ENCODE measurements around the gene C6orf58.

Gene C6orf58

DNA sequence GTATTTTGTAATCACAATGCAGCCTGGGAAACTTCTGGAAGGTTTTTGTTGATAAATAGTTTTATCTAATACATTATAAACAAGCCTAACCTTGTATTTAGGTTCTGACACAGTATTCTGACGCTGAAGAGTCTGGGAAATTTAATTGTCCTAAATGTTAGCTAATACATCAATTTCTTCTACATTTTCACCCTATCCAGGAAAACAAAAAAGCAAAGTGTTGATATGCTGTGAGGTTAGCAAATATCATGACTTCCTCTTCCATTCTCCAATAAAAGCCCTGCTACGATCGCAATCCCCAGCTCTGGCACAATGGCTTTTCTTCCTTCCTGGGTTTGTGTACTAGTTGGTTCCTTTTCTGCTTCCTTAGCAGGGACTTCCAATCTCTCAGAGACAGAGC, at the start of gene C6orf58:
Gene C6orf58 (plus strand): TSS at position 301 of the 400 bp plus-strand sequence. CDS start 12 bp downstream, at position 313.
- no peak for DNase-seq

DNA sequence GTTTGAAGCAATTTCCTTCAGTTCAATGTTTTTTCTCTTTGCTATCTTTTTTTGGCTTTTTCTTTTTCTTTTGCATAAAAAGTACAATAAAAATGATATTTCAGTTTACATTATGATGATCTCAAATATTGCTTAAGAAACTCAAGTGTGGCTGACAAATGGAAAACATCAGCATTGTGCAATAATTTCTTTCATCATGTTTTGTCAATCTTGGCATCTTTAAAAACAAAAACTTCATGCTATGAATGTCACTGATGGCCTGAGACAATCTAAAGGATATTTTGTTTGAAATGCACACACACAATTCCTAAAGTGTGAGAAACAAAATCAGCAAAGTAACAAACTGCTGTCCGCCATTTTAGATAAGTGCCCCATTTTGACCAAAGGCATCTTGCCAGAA, 44.0 kb upstream of the C6orf58 start:
- no peak for DNase-seq

DNA sequence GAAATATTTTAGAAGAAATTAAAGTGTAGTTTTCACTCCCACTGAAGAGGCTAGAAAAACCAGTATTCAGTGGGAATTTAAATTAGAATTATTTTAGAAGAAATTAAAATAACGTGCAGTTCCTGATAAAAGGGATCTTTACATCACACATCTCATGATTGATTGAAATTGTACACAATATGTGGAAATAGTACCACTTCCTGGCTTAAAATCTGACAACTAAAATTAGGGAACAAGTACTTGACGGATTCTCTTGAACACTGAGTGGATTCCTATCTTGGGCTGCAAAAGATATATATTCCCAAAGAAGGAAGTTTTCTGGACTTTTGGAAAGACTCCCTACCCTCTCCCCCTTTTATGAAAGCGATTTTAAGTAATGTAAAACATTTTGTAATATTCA, 43.2 kb upstream of the C6orf58 start:
- no peak for DNase-seq

DNA sequence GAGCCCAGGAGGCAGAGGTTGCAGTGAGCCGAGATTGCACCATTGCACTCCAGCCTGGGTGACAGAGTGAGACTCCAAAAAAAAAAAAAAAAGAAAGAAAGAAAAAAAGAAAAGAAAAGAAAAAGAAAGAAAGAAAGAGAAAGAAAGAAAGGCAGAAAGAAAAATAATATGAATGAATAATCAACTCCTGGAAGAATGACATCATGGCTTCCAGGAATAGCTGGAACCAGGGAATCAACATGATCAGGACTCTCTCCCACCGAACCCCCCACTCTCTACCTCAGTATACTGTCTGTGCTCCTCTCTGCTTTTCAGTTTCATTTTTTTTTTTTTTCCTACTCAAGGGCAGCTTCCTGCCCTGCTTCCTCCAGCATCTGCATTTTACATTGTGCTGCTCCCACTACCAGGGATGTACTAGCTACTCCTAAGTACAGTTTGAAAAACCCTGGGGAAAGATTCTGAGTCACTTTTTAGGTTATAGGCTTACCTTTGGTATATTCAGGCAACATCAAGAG, 38.2 kb upstream of the C6orf58 start:
- DNase-seq, result no peak

DNA sequence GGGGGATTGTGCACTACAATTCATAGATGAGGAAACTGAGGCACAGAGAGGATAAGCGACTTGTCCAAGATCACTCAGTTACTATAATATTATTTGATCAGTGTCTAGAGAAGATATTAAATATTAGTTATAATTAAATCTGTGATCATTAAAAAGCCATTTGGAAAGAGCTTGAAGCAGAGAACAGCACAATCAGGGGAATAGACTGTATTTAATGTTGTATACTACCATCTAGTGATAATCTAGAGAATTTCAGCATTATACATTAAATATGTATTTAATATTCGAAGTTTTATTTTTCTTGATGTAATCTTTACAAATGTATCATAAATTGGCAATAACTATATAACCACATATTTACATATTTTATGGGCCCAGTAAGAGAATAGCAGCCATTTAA, 37.7 kb upstream of the C6orf58 start:
- peak in 1 of 2 experiments; percentile 12 for DNase-seq

DNA sequence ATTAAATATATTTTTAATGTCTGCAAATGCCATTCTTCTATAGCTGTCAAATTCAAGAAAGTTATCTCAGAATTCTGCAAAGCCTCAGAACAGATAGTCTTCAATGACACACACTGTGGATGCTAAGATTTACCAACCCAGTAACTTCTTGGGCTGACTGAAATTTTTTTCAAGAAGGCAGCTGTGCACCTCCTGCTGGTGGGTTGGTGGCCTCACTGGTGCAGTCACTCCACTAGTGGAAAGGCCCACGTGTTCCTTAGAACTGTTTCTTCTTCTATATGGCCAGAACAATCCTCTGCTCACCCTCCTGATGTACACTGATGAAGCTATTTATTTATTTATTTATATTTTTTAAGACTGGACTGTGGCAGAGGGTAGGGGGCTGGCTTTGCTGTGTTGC, 29.8 kb upstream of the C6orf58 start:
- DNase-seq, result no peak

DNA sequence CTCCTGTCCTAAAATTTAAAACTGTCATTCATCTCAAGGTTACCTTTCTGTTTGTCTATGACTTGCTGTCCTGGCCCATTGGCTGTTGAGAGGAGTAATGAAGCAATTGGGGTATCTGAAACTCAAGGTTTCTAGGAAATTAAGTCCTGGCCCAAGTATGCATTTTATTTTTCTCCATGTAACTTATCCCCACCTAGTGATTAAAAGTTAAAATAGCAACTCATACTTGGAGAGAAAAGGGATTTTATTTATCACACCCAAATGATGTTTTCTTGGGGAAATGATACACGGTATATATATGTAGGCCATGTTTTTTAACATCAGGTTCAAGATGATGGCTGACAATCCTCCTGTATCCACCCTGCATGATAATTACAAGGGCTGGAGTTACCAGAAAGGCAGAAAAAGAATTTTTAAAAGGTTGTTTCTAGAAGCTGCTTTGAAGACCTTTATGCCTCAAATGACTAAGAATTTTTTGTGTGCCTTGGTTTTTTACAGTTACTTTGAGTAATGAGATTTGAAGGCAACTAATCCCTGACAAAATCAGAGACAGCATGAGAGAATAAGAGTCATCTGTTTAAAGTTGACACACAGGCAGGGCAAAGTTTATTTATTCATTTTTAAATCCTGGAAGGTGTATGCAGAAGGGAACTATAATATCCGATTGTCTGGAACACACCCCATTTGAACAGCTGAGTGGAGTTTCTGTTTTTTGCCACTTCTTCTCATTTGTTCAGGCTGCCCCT, 28.9 kb upstream of the C6orf58 start:
- no peak for DNase-seq

DNA sequence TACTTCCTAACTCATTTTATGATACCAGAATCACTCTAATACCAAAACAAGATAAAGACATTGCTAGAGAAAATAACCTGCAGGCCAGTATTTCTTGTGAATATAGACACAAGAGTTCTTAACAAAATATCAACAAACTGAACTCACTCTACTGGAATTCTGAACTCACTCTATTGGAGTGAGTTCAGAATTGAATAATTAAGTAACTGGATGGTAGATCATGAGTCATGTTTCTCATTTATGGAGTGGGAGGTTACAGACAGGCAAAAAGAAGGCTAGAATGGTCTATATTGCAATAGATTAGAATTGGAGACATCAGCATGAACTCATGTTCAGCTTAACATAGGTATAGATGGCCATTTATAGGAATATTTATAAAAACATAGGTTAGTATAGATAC, 26.6 kb upstream of the C6orf58 start:
- no peak for DNase-seq

DNA sequence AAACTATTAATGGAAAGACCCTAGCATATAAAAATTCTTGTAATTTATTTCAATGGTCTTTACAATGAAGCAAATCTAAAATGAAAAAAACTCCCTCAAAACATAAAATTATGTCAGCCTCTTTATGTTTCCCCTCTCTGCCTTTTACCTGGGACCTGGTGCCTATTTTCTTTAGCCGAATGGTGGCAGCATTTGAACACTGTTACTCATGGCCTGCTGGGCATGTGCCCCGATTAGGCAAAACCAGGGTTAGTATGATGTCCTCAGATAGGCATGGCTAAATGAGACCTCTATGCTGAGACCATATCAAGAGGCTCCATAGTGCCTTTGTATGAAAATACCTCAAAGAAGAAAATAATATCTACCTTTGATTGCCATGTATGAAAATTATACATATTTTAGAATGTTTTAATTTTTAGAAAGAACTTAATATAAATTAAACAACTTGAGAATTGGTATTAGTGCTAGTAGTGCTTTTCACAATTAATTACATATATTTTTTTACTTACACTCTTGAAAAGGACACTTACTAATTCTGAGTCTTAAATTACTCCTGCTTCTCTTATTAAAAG, 22.5 kb upstream of the C6orf58 start:
- peak; percentile 14 to 19 for DNase-seq

DNA sequence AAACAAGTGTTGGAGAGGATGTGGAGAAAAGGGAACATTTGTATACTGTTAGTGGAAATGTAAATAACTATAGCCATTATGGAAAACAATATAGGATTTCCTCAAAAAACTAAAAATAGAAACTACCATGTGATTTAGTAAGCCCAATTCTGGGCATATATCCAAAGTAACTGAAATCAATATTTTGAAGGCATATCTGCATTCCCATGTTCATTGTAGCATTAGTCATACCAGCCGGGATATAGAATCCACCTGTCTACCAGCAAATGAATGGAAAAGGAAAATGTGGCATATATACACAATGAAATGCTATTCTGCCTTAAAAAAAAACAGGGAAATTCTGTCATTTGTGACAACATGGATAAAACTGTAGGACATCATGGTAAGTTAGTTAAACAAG, 15.3 kb upstream of the C6orf58 start:
- no peak for DNase-seq

DNA sequence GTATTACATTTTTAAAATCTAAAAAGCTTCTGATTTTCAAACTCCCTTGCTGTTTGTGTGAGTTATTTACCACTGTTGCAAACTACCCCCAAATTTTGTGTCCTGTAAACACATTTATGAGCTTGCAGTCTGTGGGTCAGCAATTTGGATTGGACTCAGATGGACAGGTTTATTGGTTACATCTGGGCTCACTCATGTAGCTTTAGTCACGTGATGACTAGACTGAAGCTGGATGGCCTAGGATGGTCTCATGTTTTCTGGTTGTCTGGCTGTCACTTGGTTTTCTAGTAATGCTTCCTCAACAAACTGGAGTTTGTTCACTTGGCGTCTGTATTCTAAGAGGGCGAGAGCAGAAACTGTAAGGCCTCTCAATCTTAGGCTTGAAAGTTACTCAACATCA, 12.2 kb upstream of the C6orf58 start:
- DNase-seq, result no peak

DNA sequence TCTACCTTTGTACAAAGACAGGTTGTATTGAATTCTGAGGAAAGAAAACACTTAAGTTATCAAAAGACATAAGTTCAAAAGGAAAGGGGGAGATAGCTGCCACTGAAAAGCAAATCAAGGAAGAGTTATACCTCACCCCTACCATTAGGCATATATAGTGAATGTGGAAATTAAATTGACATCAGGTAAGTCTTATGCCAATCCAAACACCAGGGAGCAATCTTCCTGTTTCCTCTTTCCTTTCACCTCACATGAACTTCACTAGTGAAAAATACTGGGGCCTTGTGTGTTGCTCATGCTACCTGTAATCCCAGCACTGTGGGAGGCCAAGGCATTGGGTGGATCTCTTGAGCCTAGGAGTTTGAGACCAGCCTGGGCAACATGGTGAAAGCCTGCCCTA, 10.9 kb upstream of the C6orf58 start:
- DNase-seq, result no peak

DNA sequence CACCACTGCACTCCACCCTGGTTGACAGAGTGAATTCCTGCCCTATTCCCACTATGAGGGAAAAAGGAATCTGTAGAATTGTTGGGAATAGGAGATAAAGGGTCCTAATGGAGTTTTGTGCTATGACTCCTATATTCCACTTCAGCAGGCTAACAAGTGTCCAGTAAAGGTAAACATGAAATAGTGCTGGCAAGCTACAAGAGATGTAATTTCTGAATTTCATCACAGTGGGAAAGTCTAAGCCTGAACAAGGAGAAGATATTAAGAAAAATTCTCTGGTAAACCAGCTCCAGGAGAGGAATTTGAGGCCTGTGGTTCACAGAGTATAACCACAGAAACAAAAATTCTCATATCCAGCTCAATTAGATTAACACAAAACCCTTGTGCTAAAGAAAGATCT, 10.3 kb upstream of the C6orf58 start:
- DNase-seq, result no peak

DNA sequence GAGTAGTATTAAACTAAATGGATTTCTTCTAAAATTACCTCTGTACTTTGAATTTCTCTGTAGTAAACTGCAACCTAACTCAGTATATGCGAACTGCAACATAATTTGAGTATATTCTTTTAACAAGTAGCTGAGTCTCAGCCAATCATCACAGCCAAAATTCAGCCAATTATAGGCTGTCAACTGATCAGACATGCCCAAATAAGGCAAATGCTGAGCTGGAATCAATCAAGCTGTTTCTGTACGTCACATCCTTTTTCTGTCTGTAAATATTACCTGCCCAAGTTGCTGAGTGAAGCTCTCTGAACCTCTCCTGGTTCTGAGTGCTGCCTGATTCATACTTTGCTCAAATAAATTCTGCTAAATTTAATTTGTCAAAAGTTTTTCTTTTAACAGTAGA, 9.5 kb upstream of the C6orf58 start:
- no peak for DNase-seq

DNA sequence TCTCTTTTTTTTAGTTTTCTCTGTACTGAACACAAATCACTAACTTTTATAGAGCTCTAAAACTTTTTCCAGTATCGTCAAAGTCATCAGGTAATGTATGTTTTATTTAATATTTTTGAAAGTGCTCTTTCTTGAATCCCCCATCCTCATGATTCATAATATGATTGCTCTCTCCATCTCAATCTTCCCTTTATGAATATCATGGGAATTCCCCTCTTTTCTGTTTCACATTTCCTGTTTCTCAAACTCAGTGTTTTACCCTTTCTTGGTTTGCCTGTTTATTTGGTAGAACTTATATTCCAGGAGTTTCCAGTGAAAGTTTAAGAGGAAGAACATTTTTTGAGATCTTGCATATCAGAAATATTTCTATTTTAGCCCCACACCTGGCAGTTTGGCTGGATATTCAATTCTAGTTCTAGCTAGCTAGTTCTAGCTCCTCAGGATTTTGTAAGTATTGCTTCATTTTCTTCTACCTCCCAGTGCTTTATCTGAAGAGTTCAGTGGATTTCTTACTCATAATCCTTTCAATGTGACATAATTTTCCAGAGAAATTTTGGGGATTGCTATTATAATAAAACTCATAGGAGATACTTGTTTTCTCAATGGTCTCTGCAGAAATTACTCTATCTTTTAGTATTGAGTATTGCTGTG, 6.1 kb upstream of the C6orf58 start:
- DNase-seq, result no peak

DNA sequence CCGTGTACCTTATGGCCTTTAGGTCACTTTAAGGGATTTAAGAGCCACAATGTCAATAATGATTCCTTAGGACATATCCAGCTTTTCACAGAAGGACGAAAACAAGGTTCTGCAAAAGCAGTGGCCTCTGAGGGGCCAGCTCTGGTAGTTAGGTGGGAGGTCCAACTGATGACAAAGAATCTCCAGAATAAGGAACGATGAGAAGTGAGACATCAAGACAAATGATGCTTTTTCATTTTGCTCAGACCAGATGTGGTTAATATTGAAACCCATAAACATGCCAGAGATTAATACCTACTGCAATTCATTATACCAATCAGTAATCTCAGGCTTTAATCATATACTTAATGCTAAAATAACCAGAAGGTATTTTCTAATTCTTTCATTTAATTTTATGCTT, 1.9 kb downstream of the C6orf58 start:
- no peak for DNase-seq

DNA sequence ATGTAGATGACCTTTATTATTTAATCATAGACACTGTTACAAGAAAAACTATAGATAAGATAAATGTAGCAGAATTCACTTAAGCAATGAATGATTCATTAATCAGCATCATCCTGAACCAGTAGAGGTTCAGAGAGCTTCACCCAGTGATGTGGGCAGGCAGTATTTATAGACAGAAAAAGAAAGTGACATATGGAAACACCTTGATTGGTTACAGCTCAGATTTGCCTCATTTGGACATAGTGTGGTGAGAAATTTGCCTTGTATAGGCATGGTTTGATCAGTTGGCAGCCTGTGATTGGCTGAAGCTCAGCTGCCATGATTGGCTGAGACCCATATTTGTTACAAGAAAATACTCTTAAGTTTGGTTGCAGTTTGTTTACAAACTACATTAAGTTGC, 4.6 kb downstream of the C6orf58 start:
- DNase-seq, result no peak

DNA sequence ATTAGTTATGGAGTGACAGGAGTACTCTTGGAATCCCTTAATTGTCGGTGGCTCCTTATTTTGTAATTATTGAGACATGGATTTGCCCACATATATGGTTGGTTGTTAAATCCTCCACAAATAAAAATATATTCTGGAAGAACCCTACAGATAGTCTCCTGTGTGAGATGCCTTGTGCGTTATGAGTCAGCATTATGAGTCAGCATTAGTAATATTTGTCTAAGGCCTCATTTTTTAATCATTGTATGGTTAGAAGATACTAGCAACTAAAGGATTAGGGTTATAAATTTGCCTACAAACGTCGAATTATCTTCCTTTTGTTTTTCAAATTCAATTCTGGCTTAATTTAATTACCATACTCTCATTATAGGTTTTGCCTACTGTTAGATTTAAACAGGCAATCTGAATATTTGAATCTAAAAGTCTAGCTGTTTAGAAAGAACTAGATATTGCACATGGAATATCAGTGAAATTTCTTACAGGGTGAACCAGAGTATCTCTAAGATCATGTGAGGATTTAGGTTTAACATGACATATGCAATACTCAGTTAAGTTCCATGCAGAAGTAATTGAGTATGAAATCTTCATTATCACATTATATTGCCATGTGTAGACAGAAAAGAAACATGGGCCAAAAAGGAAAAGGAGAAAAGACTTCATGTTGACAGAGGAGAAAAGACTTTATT, 5.9 kb downstream of the C6orf58 start:
- no peak for DNase-seq

DNA sequence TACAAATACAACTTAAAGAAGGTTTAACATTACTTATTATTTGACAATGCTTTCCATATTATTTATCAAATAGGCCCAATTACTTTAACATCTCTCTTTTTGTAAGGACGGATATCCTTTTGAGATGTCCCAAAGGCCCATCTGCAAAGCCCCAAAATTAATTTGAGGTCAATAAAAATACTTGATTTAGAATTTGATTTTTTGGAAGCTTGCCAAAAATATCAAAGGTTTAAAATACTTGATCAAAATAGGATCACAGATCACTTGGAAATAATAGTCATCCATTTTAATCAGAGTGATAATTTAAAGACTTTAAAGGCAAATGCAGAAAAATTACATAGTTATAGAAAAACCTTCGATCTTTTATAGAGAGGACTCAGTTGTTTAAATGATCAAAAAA, 8.1 kb downstream of the C6orf58 start:
- no peak for DNase-seq

DNA sequence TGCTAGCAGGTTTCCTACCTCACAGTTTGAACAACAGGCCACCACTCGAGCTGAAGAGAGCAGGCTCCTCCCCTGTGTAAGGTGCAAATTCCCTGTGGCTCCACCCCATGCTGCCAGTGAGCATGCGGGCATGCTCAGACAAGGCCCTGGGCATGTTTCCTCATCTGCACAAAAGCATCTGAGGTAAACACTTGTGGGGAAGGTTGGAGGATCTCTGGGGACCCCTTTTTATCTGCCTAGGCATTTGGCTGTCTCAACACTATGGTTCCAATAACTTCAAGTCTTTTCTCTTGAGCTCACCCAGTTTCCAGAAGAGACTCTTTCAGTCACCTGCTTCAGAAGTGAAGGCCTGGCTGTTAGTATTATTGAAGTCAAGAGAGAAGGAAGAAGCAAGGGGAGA, 9.4 kb downstream of the C6orf58 start:
- DNase-seq, result no peak

DNA sequence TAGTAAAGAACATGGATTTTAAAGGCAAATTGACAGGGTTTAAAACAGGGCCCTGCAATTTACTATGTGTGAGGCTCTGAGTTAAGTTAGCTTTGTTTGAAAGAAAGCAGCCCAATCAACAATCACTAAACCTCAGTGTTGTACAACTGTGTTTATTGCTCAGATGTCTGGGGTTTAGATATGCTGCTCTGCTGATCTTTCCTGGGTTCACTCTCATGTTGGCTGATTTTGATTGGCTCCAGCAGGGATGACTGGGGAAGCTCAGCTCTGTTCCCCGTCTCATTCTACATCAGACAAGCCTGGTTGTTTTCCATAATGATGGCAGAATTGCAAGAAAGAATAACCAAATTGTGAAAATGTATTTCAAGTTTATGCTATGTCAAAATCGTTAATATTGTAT, 10.9 kb downstream of the C6orf58 start:
- no peak for DNase-seq

DNA sequence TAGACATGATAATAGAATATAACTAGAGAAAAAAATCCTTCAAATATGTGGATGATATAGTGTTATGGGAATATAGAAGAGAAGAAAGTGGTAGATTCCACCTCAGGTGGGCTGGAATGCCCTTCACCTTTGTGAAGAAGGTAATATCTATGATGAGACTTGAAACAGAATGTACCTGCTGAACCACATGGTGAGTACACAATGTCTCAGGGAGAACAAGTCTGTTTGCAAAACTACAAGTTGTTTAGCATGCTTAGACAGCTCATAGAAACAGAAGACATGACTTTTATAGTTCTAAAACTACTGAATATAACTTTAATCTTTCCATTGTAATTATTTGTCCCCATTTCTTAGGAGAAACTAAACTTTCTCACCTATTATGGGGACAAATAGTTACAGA, 12.2 kb downstream of the C6orf58 start:
- no peak for DNase-seq

DNA sequence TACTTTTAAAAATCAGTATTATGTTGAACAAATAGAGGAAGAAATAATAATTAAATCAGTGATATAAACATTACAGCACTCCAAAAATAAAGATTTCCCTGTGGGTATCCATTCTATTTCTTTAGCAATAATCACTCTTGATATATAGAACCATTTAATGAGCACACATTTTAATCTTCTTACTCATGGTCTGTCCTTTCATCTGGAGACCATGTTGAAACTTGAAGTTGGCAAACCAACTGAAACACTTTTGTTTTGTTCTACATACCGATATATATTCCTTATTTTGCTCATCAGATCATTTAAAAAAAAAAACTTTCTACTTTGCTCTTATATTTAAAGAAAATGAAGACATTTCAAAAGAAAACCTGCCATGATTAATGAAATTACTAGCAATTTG, 13.4 kb downstream of the C6orf58 start:
- no peak for DNase-seq

DNA sequence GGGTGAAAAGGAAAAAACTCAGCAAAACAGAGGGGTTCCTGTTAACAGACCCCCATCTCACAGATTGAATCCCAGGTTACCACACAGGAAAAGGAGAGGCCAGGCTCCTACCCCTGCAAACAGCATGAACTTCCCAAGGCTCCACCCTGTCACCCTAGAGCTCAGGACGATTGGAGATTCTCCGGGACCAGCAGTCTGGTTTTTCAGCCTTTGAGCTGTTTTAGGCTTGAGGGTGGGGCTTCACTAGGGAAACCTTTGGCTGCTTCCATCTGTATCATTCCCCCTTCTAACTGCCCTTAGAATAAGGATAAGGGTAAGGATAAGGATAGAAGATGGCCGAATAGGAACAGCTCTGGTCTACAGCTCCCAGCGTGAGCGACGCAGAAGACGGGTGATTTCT, 16.0 kb downstream of the C6orf58 start:
- DNase-seq, result no peak
